C4-2B (cell line): ENCODE results near the gene CYFIP1.

Experiments
- ZFX ChIP-seq: fragments of 450-650 bp; IDR thresholded peaks from 2 replicates; pipeline ENCODE4 v1.6.1; 2017
- TF ChIP-seq, protein P1 (sequence below): fragments of 450-650 bp; conservative IDR thresholded peaks from 2 replicates; pipeline ENCODE4 v1.5.1; 2017; ENCODE audit warnings: mild to moderate bottlenecking

DNA sequence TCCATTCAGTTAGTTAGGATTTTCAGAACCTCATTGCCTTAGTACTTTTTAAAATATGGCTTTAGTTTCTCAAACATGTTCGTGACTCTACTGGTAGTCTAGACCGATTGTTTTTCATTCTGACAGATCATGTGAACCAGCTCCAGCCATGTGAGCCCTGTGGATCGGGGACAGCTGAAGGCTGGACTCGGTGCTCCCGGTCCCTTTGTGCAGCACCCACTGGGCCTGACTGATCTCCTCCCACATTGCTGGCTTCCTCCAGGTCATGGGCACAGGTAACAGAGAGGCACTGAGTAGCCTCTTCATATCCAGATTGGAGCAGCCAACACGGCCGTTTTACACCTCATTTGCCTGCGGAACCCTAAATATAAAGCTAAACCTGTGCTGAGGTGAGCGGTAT lies 111.2 kb downstream of the CYFIP1 start:
- TF ChIP-seq, protein P1, sequence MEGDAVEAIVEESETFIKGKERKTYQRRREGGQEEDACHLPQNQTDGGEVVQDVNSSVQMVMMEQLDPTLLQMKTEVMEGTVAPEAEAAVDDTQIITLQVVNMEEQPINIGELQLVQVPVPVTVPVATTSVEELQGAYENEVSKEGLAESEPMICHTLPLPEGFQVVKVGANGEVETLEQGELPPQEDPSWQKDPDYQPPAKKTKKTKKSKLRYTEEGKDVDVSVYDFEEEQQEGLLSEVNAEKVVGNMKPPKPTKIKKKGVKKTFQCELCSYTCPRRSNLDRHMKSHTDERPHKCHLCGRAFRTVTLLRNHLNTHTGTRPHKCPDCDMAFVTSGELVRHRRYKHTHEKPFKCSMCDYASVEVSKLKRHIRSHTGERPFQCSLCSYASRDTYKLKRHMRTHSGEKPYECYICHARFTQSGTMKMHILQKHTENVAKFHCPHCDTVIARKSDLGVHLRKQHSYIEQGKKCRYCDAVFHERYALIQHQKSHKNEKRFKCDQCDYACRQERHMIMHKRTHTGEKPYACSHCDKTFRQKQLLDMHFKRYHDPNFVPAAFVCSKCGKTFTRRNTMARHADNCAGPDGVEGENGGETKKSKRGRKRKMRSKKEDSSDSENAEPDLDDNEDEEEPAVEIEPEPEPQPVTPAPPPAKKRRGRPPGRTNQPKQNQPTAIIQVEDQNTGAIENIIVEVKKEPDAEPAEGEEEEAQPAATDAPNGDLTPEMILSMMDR, result no peak
- no peak for TF ChIP-seq ZFX
